Activated T-cell treated with anti-CD3 and anti-CD28 coated beads for 48 hours (primary cell): ENCODE measurements around the gene FGF2.
"Not testable (repeated sequence)": the region's sequence is repeated elsewhere in the genome, so short reads cannot be mapped to it uniquely, and the experiment has no call there.

ENCODE experiments used
- DNase-seq: peaks from one replicate; pipeline ENCODE4 v3.0.0-alpha.2; 2020; ENCODE audit warnings: low read depth

Gene FGF2

GRCh38 chr4:122930862-122931261, 104.2 kb downstream of the FGF2 start:
- DNase-seq = no peak

GRCh38 chr4:122932763-122933162, 106.1 kb downstream of the FGF2 start:
- DNase-seq = no peak

- not testable (repeated sequence) for DNase-seq
Measured at GRCh38 chr4:122945136-122945535, 118.5 kb downstream of the FGF2 start.

- DNase-seq = no peak
Measured at GRCh38 chr4:122946142-122946541, 119.5 kb downstream of the FGF2 start.
